ENCODE measurements around the gene CCK.

The CCK gene

GRCh38 chr3:42265059-42265991, 660 bp downstream of the CCK start:
- no peak for DNase-seq

GRCh38 chr3:42264399-42265058, 1.5 kb downstream of the CCK start:
- peak in 1 of 2 donors; percentile 10 for DNase-seq

- DNase-seq, result peak in 1 of 2 donors; percentile 19
Measured at GRCh38 chr3:42263354-42264346, 2.3 kb downstream of the CCK start.

GRCh38 chr3:42262525-42262924, 3.5 kb downstream of the CCK start:
- no peak for DNase-seq

GRCh38 chr3:42257007-42257406, 9.0 kb downstream of the CCK start:
- no peak for DNase-seq

GRCh38 chr3:42256135-42256819, 9.7 kb downstream of the CCK start:
- no peak for DNase-seq

- DNase-seq, result no peak
Measured at GRCh38 chr3:42254566-42254965, 11.4 kb downstream of the CCK start.

- DNase-seq, result no peak
Measured at GRCh38 chr3:42250761-42251160, 15.2 kb downstream of the CCK start.

- peak; percentile 55 to 56 for DNase-seq
Measured at GRCh38 chr3:42247576-42248027, 18.4 kb downstream of the CCK start.

- DNase-seq, result no peak
Measured at GRCh38 chr3:42246091-42246490, 19.9 kb downstream of the CCK start.

- DNase-seq, result no peak
Measured at GRCh38 chr3:42236611-42237010, 29.4 kb downstream of the CCK start.

- DNase-seq, result no peak
Measured at GRCh38 chr3:42235532-42235931, 30.5 kb downstream of the CCK start.

- DNase-seq, result no peak
Measured at GRCh38 chr3:42230860-42231259, 35.1 kb downstream of the CCK start.

GRCh38 chr3:42229942-42230688, 35.9 kb downstream of the CCK start:
- DNase-seq, result no peak

- DNase-seq, result no peak
Measured at GRCh38 chr3:42229266-42229941, 36.6 kb downstream of the CCK start.

- DNase-seq, result no peak
Measured at GRCh38 chr3:42228796-42229195, 37.2 kb downstream of the CCK start.

GRCh38 chr3:42226470-42227425, 39.2 kb downstream of the CCK start:
- no peak for DNase-seq

GRCh38 chr3:42225486-42226363, 40.3 kb downstream of the CCK start:
- no peak for DNase-seq
